ENCODE measurements around the gene ZNF738. TPM values are rescaled to one million over a fixed set of nuclear protein-coding genes. Genes with fewer than 3 reads are reported as not detected.

The ZNF738 gene
- total RNA-seq, 1 donor from 2014 or later: 5.7 TPM

DNA sequence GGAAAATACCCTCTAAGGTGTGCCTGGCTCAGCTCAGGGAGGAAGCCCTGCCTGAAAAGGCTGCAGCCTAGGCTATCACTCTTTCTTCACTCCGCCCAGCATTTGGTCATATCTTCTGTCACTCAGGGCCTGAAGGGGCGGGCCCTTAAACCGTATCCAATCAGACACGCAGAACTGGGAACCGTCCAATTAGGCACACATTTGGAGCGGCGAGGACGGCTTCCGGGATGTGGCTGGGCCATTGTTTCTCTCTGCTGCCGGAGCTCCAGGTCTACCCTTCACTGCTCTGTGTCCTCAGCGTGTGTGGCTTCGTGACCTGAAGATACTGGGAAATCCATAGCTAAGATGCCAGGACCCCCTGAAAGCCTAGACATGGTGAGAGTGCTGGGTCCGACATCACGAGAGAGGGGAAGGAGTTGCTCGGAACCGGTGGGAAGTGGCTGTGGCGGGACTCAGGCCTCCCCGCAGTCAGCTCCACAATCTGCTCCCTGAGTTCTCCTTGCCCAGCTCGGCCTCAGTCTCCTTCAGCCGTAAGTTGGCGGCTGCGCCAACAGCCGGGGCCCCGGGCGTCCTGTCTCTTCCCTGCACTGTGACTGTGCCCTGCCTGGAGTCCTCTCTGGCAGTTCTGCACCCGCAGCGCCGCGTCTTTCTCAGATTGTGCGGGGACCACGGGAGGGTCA lies 38.2 kb downstream of the ZNF738 start, which contains the start of gene ZNF493:
TSS of gene ZNF493 (plus strand) at position 241 of the 680 bp plus-strand sequence. CDS start at position 346, 105 bp downstream.
- H3K4me1 ChIP-seq: peaks cover 18% of the 10 kb centered on the region
- intact Hi-C loops (cut with DNase I): no loop called here

DNA sequence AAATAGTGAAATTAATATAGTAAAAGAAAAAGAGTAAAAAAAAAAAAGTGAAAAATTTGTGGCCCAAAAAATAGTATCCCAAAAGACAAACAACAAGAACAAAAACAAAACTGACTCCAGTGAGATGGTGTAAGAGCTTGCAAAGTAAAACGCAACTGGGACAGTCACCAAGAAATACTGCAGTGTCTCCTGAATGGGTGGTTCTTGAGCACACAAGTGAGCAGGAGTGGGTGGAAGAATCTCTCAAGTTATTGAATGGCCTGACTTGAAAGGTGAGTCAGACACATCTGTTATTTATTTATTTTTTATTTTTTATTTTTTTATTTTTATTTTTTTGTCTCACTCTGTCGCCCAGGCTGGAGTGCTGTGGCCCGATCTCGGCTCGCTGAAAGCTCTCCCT lies 40.1 kb downstream of the ZNF738 start:
- TF ChIP-seq, protein P1, sequence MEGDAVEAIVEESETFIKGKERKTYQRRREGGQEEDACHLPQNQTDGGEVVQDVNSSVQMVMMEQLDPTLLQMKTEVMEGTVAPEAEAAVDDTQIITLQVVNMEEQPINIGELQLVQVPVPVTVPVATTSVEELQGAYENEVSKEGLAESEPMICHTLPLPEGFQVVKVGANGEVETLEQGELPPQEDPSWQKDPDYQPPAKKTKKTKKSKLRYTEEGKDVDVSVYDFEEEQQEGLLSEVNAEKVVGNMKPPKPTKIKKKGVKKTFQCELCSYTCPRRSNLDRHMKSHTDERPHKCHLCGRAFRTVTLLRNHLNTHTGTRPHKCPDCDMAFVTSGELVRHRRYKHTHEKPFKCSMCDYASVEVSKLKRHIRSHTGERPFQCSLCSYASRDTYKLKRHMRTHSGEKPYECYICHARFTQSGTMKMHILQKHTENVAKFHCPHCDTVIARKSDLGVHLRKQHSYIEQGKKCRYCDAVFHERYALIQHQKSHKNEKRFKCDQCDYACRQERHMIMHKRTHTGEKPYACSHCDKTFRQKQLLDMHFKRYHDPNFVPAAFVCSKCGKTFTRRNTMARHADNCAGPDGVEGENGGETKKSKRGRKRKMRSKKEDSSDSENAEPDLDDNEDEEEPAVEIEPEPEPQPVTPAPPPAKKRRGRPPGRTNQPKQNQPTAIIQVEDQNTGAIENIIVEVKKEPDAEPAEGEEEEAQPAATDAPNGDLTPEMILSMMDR (IDR thresholded peaks at IDR 0.05): no peak
- Histone ChIP-seq H3K27ac (no peak overlapping the region), H3K4me1 (peaks cover 18% of the 10 kb centered on the region), H3K27me3 (ENCODE audit: low read depth) (no peaks in the 10 kb centered on the region), H3K4me3 (no peak overlapping the region), H3K36me3 (peaks cover 5% of the 10 kb centered on the region), H3K9me3 (no peaks in the 10 kb centered on the region)
- ATAC-seq: no peak
- intact Hi-C loops (cut with DNase I): no loop called here
- DNase-seq: no peak

More for the DNA sequence above, 38.2 kb downstream of the ZNF738 start, which contains the start of gene ZNF493:
- DNase-seq: peak; percentile 94
- Histone ChIP-seq H3K4me3 (peak within 1 kb of the TSS; percentile 83), H3K27me3 (ENCODE audit: low read depth) (no peaks in the 10 kb centered on the region), H3K36me3 (peaks cover 5% of the 10 kb centered on the region), H3K27ac (peak within 1 kb of the TSS; percentile 86), H3K9me3 (no peaks in the 10 kb centered on the region)
- peak; percentile 100 for ATAC-seq
- TF ChIP-seq, protein P1 (IDR thresholded peaks at IDR 0.05): no peak

DNA sequence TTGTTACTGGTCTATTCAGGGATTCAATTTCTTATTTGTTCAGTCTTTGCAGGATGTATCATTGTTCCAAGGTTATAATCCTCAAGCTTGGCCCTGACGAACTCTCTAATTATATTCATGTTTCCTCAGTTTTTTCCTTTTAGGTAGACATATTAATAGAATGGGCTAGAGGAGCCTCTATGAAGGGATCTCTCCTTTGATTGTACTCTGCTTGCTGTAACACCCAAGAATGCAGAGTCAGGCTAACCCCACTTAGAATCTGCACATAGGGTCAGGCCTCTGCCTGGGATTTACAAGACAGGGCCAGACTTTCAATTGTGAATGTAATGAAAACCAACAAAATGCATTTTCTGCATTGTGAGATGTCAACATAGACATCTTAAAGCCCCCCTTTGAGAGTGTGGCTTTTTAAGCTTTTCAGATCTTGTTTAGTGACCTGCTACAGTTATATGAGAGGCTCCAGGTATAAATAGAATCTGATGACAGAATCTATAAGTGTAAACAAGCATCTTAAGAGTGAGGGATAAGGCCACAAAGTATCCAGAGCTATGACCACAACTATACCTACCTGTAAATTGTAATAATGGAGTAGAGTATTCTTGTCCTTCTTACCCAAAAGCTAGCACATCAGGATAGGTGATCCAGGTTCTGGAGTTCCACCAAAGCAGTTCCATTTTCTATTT lies 43.6 kb downstream of the ZNF738 start:
- Histone ChIP-seq H3K27ac (no peak overlapping the region), H3K36me3 (peaks cover 20% of the 10 kb centered on the region), H3K4me3 (no peak overlapping the region), H3K27me3 (ENCODE audit: low read depth) (no peaks in the 10 kb centered on the region), H3K9me3 (no peaks in the 10 kb centered on the region), H3K4me1 (peaks cover 15% of the 10 kb centered on the region)
- intact Hi-C loops (cut with DNase I): no loop called here
- ATAC-seq: no peak
- TF ChIP-seq, protein P1 (IDR thresholded peaks at IDR 0.05): no peak
- DNase-seq: no peak

DNA sequence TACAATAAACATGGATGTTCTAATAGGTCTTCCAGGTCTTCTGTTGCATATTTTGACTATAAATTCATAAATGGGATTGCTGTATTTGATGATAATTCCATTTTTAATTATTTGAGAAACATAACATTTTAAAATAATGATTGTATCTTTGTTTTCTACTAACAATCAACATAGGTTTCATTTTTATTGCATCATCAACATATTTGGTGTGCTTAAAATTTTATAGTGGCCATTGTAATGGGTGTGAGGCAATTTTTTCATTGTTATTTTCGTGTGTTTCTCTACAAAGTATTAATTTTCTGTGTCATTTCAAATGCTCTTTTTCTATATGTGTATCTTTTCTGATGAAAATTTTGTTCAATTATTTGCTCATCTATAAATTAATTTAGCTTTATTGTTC lies 51.4 kb downstream of the ZNF738 start:
- intact Hi-C loops (cut with DNase I): no loop called here
- Histone ChIP-seq H3K27ac (no peak overlapping the region), H3K27me3 (ENCODE audit: low read depth) (no peaks in the 10 kb centered on the region), H3K9me3 (peaks cover 26% of the 10 kb centered on the region), H3K4me1 (no peaks in the 10 kb centered on the region), H3K36me3 (peaks cover 67% of the 10 kb centered on the region), H3K4me3 (no peak overlapping the region)
- no peak for ATAC-seq
- DNase-seq: no peak
- TF ChIP-seq, protein P1 (IDR thresholded peaks at IDR 0.05): no peak

DNA sequence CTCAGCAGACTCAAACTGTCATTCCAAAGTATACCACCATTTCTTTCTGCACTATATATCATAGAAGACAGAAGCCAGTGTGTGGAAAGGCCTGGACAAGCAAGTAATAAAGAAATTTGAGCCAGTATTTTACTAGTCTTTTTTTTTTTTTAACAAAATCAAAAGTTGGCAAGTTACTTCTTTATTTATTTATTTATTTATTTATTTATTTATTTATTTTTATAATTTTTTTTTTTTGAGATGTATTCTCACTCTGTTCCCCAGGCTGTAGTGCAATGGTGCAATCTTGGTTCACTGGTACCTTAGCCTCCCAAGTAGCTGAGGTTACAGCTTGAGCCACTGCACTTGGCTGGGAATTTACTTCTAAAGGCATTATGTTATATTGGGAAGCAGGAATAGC lies 63.4 kb downstream of the ZNF738 start:
- no peak for ATAC-seq
- TF ChIP-seq, protein P1 (IDR thresholded peaks at IDR 0.05): no peak
- Histone ChIP-seq H3K4me1 (no peaks in the 10 kb centered on the region), H3K27ac (no peak overlapping the region), H3K4me3 (no peak overlapping the region), H3K27me3 (ENCODE audit: low read depth) (no peaks in the 10 kb centered on the region), H3K9me3 (peaks cover 94% of the 10 kb centered on the region), H3K36me3 (no peaks in the 10 kb centered on the region)
- DNase-seq: no peak
- intact Hi-C loops (cut with DNase I): no loop called here

Data from lower lobe of right lung (tissue), 2 donors.